Trophoblast cell (in vitro differentiated cells and primary cell): ENCODE measurements around the gene KCNQ2.

Experiments used
- DNase-seq, 2 donors: peaks; one replicate each; pipeline ENCODE4 v3.0.0-alpha.2; 2016
- H2AFZ ChIP-seq: 2 replicates; pipeline ENCODE4 v1.6.1; 2013; ENCODE audit warnings: low read length, moderate library complexity, mild to moderate bottlenecking; ENCODE audit not compliant: insufficient read depth, poor library complexity
- H2AK5ac ChIP-seq: 2 replicates; pipeline ENCODE4 v1.6.1; 2013; ENCODE audit warnings: mild to moderate bottlenecking, low read length
- H2BK120ac ChIP-seq: 2 replicates; pipeline ENCODE4 v1.6.1; 2013; ENCODE audit warnings: low read length, mild to moderate bottlenecking, moderate library complexity; ENCODE audit not compliant: insufficient read depth, poor library complexity
- H2BK12ac ChIP-seq: 2 replicates; pipeline ENCODE4 v1.6.1; 2013; ENCODE audit warnings: mild to moderate bottlenecking, low read length, moderate library complexity
- H2BK5ac ChIP-seq: 2 replicates; pipeline ENCODE4 v1.6.1; 2013; ENCODE audit warnings: low read length, low read depth, moderate library complexity, mild to moderate bottlenecking; ENCODE audit not compliant: poor library complexity
- H3K14ac ChIP-seq: 2 replicates; pipeline ENCODE4 v1.6.1; 2013; ENCODE audit warnings: mild to moderate bottlenecking, low read length
- H3K18ac ChIP-seq: 2 replicates; pipeline ENCODE4 v1.6.1; 2013; ENCODE audit warnings: mild to moderate bottlenecking, low read length
- H3K23ac ChIP-seq: 2 replicates; pipeline ENCODE4 v1.6.1; 2013; ENCODE audit warnings: low read length
- H3K27ac ChIP-seq: 2 replicates; pipeline ENCODE4 v1.5.1; 2013; ENCODE audit warnings: low read depth, mild to moderate bottlenecking, inconsistent platforms, low read length, moderate library complexity
- H3K27me3 ChIP-seq: 2 replicates; pipeline ENCODE4 v1.6.1; 2013; ENCODE audit warnings: inconsistent platforms, mild to moderate bottlenecking, low read length, moderate library complexity; ENCODE audit not compliant: insufficient read depth
- H3K36me3 ChIP-seq, 2 experiments: 1 replicate in 1 of 2; 2 replicates in 1 of 2; pipeline ENCODE4 v1.6.1; 2013; ENCODE audit warnings: low read length in 2 of 2, mild to moderate bottlenecking in 2 of 2, moderate library complexity in 1 of 2; ENCODE audit not compliant: insufficient read depth in 2 of 2, control insufficient read depth in 1 of 2
- H3K4ac ChIP-seq: 2 replicates; pipeline ENCODE4 v1.6.1; 2013; ENCODE audit warnings: low read depth, mild to moderate bottlenecking, low read length, moderate library complexity
- H3K4me1 ChIP-seq, 2 experiments: 1 replicate in 1 of 2; 2 replicates in 1 of 2; pipeline ENCODE4 v1.6.1; 2013; ENCODE audit warnings: low read length in 2 of 2, mild to moderate bottlenecking in 2 of 2, moderate library complexity in 1 of 2; ENCODE audit not compliant: insufficient read depth in 2 of 2, control insufficient read depth in 1 of 2
- H3K4me2 ChIP-seq: 2 replicates; pipeline ENCODE4 v1.6.1; 2013; ENCODE audit warnings: inconsistent platforms, mild to moderate bottlenecking, low read length, moderate library complexity
- H3K4me3 ChIP-seq: 2 replicates; pipeline ENCODE4 v1.5.1; 2013; ENCODE audit warnings: mild to moderate bottlenecking, low read depth, low read length, inconsistent platforms
- H3K79me1 ChIP-seq: one replicate; pipeline ENCODE4 v1.6.1; 2013; ENCODE audit warnings: low read length
- H3K79me2 ChIP-seq: 2 replicates; pipeline ENCODE4 v1.6.1; 2013; ENCODE audit warnings: low read length, mild to moderate bottlenecking; ENCODE audit not compliant: control insufficient read depth, insufficient read depth, poor library complexity
- H3K9ac ChIP-seq: 2 replicates; pipeline ENCODE4 v1.6.1; 2013; ENCODE audit warnings: mild to moderate bottlenecking, low read length
- H3K9me3 ChIP-seq: 2 replicates; pipeline ENCODE4 v1.6.1; 2013; ENCODE audit warnings: low read depth, mild to moderate bottlenecking, control low read depth, inconsistent platforms, low read length; ENCODE audit not compliant: insufficient read depth
- H4K12ac ChIP-seq: 2 replicates; pipeline ENCODE4 v1.6.1; 2013; ENCODE audit warnings: low read depth, mild to moderate bottlenecking, low read length, moderate library complexity
- H4K8ac ChIP-seq: 2 replicates; pipeline ENCODE4 v1.6.1; 2013; ENCODE audit warnings: low read depth, mild to moderate bottlenecking, low read length, moderate library complexity
- H4K91ac ChIP-seq: one replicate; pipeline ENCODE4 v1.6.1; 2013; ENCODE audit warnings: low read depth, mild to moderate bottlenecking, low read length, moderate library complexity
- WGBS: extraction: QIAGEN DNeasy Blood & Tissue Kit; methylation state at CpG from one replicate; pipeline ENCODE4 v1.1.7; 2013; ENCODE audit warnings: missing lambda C conversion rate; ENCODE audit not compliant: insufficient read length, insufficient coverage; ENCODE audit errors: extremely low coverage; 5-methylcytosine and 5-hydroxymethylcytosine counted together

Gene KCNQ2

GRCh38 chr20:63462244-63462643 is 10.2 kb downstream of the KCNQ2 start:
- H3K79me1 ChIP-seq, result no peaks in the 10 kb centered on the region
- no peak overlapping the region for H3K27ac ChIP-seq
- H2AFZ ChIP-seq, result no peak overlapping the region
- no peak overlapping the region for H3K4me2 ChIP-seq
- no peak overlapping the region for H4K91ac ChIP-seq
- DNase-seq, result no peak
- H4K8ac ChIP-seq, result no peak overlapping the region
- no peaks in the 10 kb centered on the region for H3K4me1 ChIP-seq
- H2AK5ac ChIP-seq, result no peak overlapping the region
- H3K14ac ChIP-seq, result no peak overlapping the region
- H2BK12ac ChIP-seq, result no peak overlapping the region
- no peaks in the 10 kb centered on the region for H3K79me2 ChIP-seq
- peaks cover 1% of the 10 kb centered on the region for H3K9me3 ChIP-seq
- no peak overlapping the region for H3K9ac ChIP-seq
- H2BK5ac ChIP-seq, result no peak overlapping the region
- no peak overlapping the region for H4K12ac ChIP-seq
- H3K4ac ChIP-seq, result no peak overlapping the region
- H3K36me3 ChIP-seq, result no peaks in the 10 kb centered on the region
- H3K18ac ChIP-seq, result no peak overlapping the region
- H3K27me3 ChIP-seq, result no peaks in the 10 kb centered on the region
- no CpG with 5 or more reads among the region's 2 CpGs for WGBS
- H3K23ac ChIP-seq, result no peak overlapping the region
- H2BK120ac ChIP-seq, result no peak overlapping the region
- no peak overlapping the region for H3K4me3 ChIP-seq

- peaks cover 1% of the 10 kb centered on the region for H3K9me3 ChIP-seq
- no CpG with 5 or more reads among the region's 22 CpGs for WGBS
- no peaks in the 10 kb centered on the region for H3K79me2 ChIP-seq
- no peak overlapping the region for H3K23ac ChIP-seq
- no peak overlapping the region for H2AFZ ChIP-seq
- no peak overlapping the region for H2BK12ac ChIP-seq
- no peak overlapping the region for H3K27ac ChIP-seq
- H2BK5ac ChIP-seq, result no peak overlapping the region
- H4K91ac ChIP-seq, result no peak overlapping the region
- no peak overlapping the region for H3K9ac ChIP-seq
- no peak overlapping the region for H2BK120ac ChIP-seq
- H3K4me1 ChIP-seq, result no peaks in the 10 kb centered on the region
- no peak overlapping the region for H3K4me2 ChIP-seq
- no peak overlapping the region for H3K18ac ChIP-seq
- DNase-seq, result peak in 1 of 2 donors; percentile 27
- H2AK5ac ChIP-seq, result no peak overlapping the region
- no peak overlapping the region for H4K12ac ChIP-seq
- no peak overlapping the region for H4K8ac ChIP-seq
- no peak overlapping the region for H3K4ac ChIP-seq
- H3K14ac ChIP-seq, result no peak overlapping the region
- H3K4me3 ChIP-seq, result no peak overlapping the region
- no peaks in the 10 kb centered on the region for H3K79me1 ChIP-seq
- H3K27me3 ChIP-seq, result no peaks in the 10 kb centered on the region
- no peaks in the 10 kb centered on the region for H3K36me3 ChIP-seq
Observed at GRCh38 chr20:63461104-63461763, 11.2 kb downstream of the KCNQ2 start.

GRCh38 chr20:63459070-63459380 is 13.4 kb downstream of the KCNQ2 start:
- Histone ChIP-seq H3K79me1 (no peaks in the 10 kb centered on the region), H3K4me3 (no peak overlapping the region), H4K91ac (no peak overlapping the region), H3K27me3 (no peaks in the 10 kb centered on the region), H3K4ac (no peak overlapping the region), H4K12ac (no peak overlapping the region), H2BK5ac (no peak overlapping the region), H3K9me3 (peaks cover 1% of the 10 kb centered on the region), H2AFZ (no peak overlapping the region), H3K9ac (no peak overlapping the region), H3K79me2 (no peaks in the 10 kb centered on the region), H3K27ac (no peak overlapping the region), H3K4me1 (no peaks in the 10 kb centered on the region), H3K4me2 (no peak overlapping the region), H3K23ac (no peak overlapping the region), H4K8ac (no peak overlapping the region), H2AK5ac (no peak overlapping the region), H3K18ac (no peak overlapping the region), H2BK12ac (no peak overlapping the region), H3K14ac (no peak overlapping the region), H2BK120ac (no peak overlapping the region), H3K36me3 (no peaks in the 10 kb centered on the region)
- DNase-seq, result no peak
- WGBS, result no CpG with 5 or more reads among the region's 17 CpGs

GRCh38 chr20:63458170-63459069 is 14.0 kb downstream of the KCNQ2 start:
- no peaks in the 10 kb centered on the region for H3K79me1 ChIP-seq
- no peak overlapping the region for H3K4ac ChIP-seq
- H3K23ac ChIP-seq, result no peak overlapping the region
- no peak overlapping the region for H3K4me2 ChIP-seq
- no peaks in the 10 kb centered on the region for H3K79me2 ChIP-seq
- no peaks in the 10 kb centered on the region for H3K36me3 ChIP-seq
- H4K91ac ChIP-seq, result no peak overlapping the region
- H3K9ac ChIP-seq, result no peak overlapping the region
- H2BK5ac ChIP-seq, result no peak overlapping the region
- no peak for DNase-seq
- peaks cover 1% of the 10 kb centered on the region for H3K9me3 ChIP-seq
- H3K14ac ChIP-seq, result no peak overlapping the region
- H2AFZ ChIP-seq, result no peak overlapping the region
- H2BK120ac ChIP-seq, result no peak overlapping the region
- H2AK5ac ChIP-seq, result no peak overlapping the region
- no peak overlapping the region for H2BK12ac ChIP-seq
- no peak overlapping the region for H4K8ac ChIP-seq
- H3K27me3 ChIP-seq, result no peaks in the 10 kb centered on the region
- no peaks in the 10 kb centered on the region for H3K4me1 ChIP-seq
- no peak overlapping the region for H3K4me3 ChIP-seq
- no CpG with 5 or more reads among the region's 36 CpGs for WGBS
- H3K27ac ChIP-seq, result no peak overlapping the region
- H3K18ac ChIP-seq, result no peak overlapping the region
- H4K12ac ChIP-seq, result no peak overlapping the region
